ENCODE measurements around the gene SLC13A5. TPM values are rescaled to one million over a fixed set of nuclear protein-coding genes. Genes with fewer than 3 reads are reported as not detected.

Gene SLC13A5
- total RNA-seq, 4 donors from 2014 or later = 0.39 TPM; not detected in 3

DNA sequence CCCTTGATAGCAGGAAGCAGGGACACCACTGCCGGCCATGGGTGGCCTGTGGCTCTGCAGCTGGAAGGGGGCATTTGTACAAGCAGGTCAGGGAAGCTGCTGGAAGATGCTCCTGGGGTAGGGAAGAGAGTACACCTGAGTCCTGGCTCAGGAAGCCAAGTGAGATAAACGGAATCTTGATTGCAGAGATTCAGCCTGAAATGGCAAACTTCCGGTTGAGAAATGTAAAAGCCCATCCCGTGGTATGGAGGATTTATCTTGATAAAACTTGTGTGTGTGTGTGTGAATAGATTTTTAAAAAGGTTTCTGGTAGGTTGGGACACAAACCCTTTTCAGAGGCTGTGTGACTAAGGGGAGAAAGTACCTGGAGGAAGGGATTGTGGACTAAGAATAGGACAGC, 32.0 kb downstream of the SLC13A5 start:
- Histone ChIP-seq H3K27me3 (peaks cover 70% of the 10 kb centered on the region), H3K4me3 (no peak overlapping the region), H3K27ac (no peak overlapping the region), H3K36me3 (no peaks in the 10 kb centered on the region), H3K9me3 (no peaks in the 10 kb centered on the region), H3K4me1 (no peaks in the 10 kb centered on the region)
- no peak for ATAC-seq
- TF ChIP-seq POLR2AphosphoS5 (IDR thresholded peaks at IDR 0.05) = no peak
- TF ChIP-seq CTCF (IDR thresholded peaks at IDR 0.05) = no peak
- no peak for TF ChIP-seq EP300 (IDR thresholded peaks at IDR 0.05)
- TF ChIP-seq POLR2A (IDR thresholded peaks at IDR 0.05) = no peak
- WGBS, 2 donors (ENCODE audit: low coverage in 1 of 2) = 47 to 52% methylated on average over 2 to 4 of the region's 4 CpGs

DNA sequence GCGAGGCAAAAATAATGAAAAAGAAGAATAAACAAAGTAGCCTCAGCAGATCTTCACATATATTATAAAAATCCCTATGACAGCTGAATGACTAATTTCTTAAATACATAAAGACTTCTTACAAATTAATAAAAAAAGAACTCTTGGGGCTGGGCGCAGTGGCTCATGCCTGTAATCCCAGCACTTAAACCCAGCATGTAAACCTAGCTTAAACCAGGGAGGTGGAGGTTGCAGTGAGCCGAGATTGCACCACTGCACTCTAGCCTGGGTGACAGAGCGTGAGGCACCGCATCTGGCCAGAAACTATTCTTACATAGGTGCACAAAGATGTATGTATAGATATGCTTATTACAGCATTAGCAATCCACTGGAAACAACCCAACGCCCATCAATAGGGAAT, 33.9 kb downstream of the SLC13A5 start:
- ATAC-seq = no peak
- H3K4me3 ChIP-seq = no peak overlapping the region
- H3K36me3 ChIP-seq = no peaks in the 10 kb centered on the region
- H3K27me3 ChIP-seq = peaks cover 63% of the 10 kb centered on the region
- H3K27ac ChIP-seq = no peak overlapping the region
- WGBS, 2 donors (ENCODE audit: low coverage in 1 of 2) = 56 to 67% methylated on average over 1 to 6 of the region's 6 CpGs
- no peaks in the 10 kb centered on the region for H3K4me1 ChIP-seq
- H3K9me3 ChIP-seq = no peaks in the 10 kb centered on the region
- no peak for TF ChIP-seq POLR2AphosphoS5 (IDR thresholded peaks at IDR 0.05)
- TF ChIP-seq POLR2A (IDR thresholded peaks at IDR 0.05) = no peak
- TF ChIP-seq CTCF (IDR thresholded peaks at IDR 0.05) = no peak
- no peak for TF ChIP-seq EP300 (IDR thresholded peaks at IDR 0.05)

DNA sequence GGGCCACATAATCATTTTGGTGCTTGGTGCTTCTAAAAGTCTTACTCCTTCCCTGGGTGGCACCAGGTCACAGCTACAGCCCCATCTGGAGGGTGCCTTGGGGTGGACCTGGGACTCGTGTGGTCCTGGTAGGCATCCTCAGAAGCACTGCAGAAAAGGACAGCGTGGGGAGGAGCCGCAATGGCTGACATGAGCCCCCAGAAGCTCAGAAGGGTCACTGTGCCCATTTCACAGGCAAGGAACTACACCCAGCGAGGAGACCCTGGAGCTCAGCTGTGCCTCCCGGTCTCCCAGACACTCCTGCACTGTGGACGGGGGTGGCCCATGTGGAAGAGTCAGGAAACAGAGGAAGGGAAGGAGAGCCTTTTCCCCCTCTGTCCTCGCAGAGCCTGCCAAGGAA, 35.2 kb downstream of the SLC13A5 start:
- no peaks in the 10 kb centered on the region for H3K4me1 ChIP-seq
- ATAC-seq = no peak
- no peaks in the 10 kb centered on the region for H3K36me3 ChIP-seq
- TF ChIP-seq POLR2AphosphoS5 (IDR thresholded peaks at IDR 0.05) (no peak), EP300 (IDR thresholded peaks at IDR 0.05) (no peak), CTCF (IDR thresholded peaks at IDR 0.05) (no peak), POLR2A (IDR thresholded peaks at IDR 0.05) (no peak)
- WGBS, 2 donors (ENCODE audit: low coverage in 1 of 2) = 40% methylated on average over 1 of the region's 7 CpGs; no CpG with 5 or more reads in 1 of the 2 donors
- no peaks in the 10 kb centered on the region for H3K9me3 ChIP-seq
- no peak overlapping the region for H3K4me3 ChIP-seq
- H3K27me3 ChIP-seq = peaks cover 63% of the 10 kb centered on the region
- no peak overlapping the region for H3K27ac ChIP-seq

DNA sequence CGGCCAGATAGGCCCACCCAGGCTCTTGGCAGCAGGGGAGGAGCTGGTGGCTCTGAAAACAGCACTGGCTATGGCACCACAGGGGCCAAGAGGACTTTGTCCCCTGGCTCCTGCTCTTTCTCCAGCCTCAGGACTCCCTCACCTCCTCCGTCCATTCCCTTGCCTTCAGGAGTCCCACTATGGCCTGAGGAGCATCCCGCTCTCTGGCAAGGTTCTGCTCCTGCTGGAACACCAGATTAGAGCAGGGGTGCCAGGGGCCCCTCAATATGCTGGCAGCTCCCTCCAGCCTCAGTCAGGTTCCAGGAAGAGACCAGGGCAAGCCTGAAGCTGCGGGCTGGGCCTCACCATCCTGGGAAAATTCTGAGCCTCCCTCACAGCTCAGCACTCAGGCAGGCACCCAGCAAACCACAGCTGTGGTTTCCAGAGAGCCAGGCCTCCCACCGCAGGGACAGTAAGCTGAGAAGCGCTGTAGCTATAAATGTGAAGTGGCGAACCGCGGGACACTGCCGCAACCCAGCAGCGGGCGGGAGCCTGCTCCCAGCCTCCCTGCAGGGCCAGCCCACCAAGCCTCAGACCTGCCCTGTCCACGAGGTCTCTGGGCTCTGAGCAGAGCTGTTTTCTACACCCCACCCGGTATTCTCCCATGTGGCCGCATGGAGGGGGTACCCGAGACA, 35.9 kb downstream of the SLC13A5 start:
- peaks cover 59% of the 10 kb centered on the region for H3K27me3 ChIP-seq
- no peaks in the 10 kb centered on the region for H3K36me3 ChIP-seq
- H3K4me3 ChIP-seq = no peak overlapping the region
- no peaks in the 10 kb centered on the region for H3K9me3 ChIP-seq
- no peak overlapping the region for H3K27ac ChIP-seq
- no CpG with 5 or more reads among the region's 16 CpGs for WGBS, 2 donors (ENCODE audit: low coverage in 1 of 2)
- no peaks in the 10 kb centered on the region for H3K4me1 ChIP-seq
- no peak for ATAC-seq
- no peak for TF ChIP-seq EP300 (IDR thresholded peaks at IDR 0.05)
- no peak for TF ChIP-seq POLR2AphosphoS5 (IDR thresholded peaks at IDR 0.05)

DNA sequence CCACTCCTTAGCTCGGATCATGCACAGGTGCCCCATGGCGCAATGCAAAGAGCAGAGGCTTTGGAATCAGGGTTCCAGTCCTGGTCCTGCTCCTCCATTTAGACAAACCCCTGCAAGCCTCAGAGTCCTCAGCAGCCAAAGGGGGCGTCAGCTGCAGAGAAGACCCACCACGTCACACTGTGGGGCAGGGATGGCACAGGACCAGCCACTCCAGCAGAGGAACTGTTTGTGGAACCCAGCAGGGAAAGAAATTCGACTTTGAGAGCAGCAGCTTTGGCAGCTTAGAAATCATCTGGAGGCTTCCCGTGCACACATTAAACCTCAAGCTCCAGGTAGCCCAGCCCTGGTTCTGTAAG, 36.4 kb downstream of the SLC13A5 start:
- Histone ChIP-seq H3K27ac (no peak overlapping the region), H3K4me1 (no peaks in the 10 kb centered on the region), H3K27me3 (peaks cover 60% of the 10 kb centered on the region), H3K4me3 (no peak overlapping the region), H3K9me3 (no peaks in the 10 kb centered on the region), H3K36me3 (no peaks in the 10 kb centered on the region)
- WGBS, 2 donors (ENCODE audit: low coverage in 1 of 2) = no CpG with 5 or more reads among the region's 6 CpGs
- no peak for ATAC-seq
- no peak for TF ChIP-seq CTCF (IDR thresholded peaks at IDR 0.05)
- TF ChIP-seq POLR2A (IDR thresholded peaks at IDR 0.05) = no peak
